HCT116 (cell line): Measurements from ENCODE around the gene UGT1A9. TPM values are rescaled to one million over a fixed set of nuclear protein-coding genes. Genes with fewer than 3 reads are reported as not detected.

ENCODE experiments used
- ATAC-seq: fragments of 200-7000 bp; cut with Tn5 transposase; 2 replicates; pipeline ENCODE4 v1.9.1; 2020; ENCODE audit warnings: mild to moderate bottlenecking, moderate library complexity
- BruUV-seq: library from RNA; stranded (reverse); fragments of 400-500 nt; replicated peaks from 2 replicates; lab custom pipeline; 2021; lab: Mats Ljungman, UMichigan
- CTCF ChIA-PET: fragments of 300-600 bp; sonication (Branson Sonifier 250); formaldehyde crosslinking; loops from one replicate; lab custom pipeline; 2021; ENCODE audit warnings: antibody characterized with exemption; lab: Charles Lee
- POLR2A ChIA-PET: fragments of 300-600, 350-600 bp; sonication (Branson Sonifier 250); formaldehyde crosslinking; loops from one replicate; lab custom pipeline; 2021; ENCODE audit warnings: antibody characterized with exemption; lab: Charles Lee
- RAD21 ChIA-PET, 2 experiments: fragments of 300-600 bp; sonication (Branson Sonifier 250); formaldehyde crosslinking; loops; one replicate each; lab custom pipeline; 2023; ENCODE audit warnings: low total read pairs in 2 of 2; ENCODE audit not compliant: uncharacterized antibody in 2 of 2, unreplicated experiment in 2 of 2, low non-redundant PET in 1 of 2; lab: Charles Lee
- DNase-seq: peaks from one replicate; pipeline ENCODE4 v3.0.0-alpha.2; 2010; ENCODE audit warnings: low read depth, low spot score
- H2AFZ ChIP-seq: fragments of 200-600 bp; shearing (Covaris generic), sonication (generic); 2 replicates; pipeline ENCODE4 v1.6.1; 2017; ENCODE audit warnings: low read depth, mixed run types, mixed read lengths, antibody characterized with exemption, low read length; ENCODE audit not compliant: poor library complexity, severe bottlenecking
- H3K27ac ChIP-seq: 2 replicates; pipeline ENCODE4 v1.5.1; 2012; ENCODE audit warnings: low read depth, low read length
- H3K27me3 ChIP-seq: fragments of 200-600 bp; sonication (generic); 2 replicates; pipeline ENCODE4 v1.6.1; 2016; ENCODE audit warnings: mixed run types, low read length, mixed read lengths; ENCODE audit not compliant: insufficient read depth
- H3K36me3 ChIP-seq, 2 experiments: fragments of 200-500 bp in 1 of 2; fragments of 200-600 bp in 1 of 2; sonication (Bioruptor generic) in 1 of 2; sonication (generic) in 1 of 2; 2 replicates each; pipeline versions ENCODE4 v1.5.1 to v1.6.1; 2014 to 2016; ENCODE audit warnings: low read length in 2 of 2, inconsistent platforms in 1 of 2, mixed read lengths in 1 of 2, mixed run types in 1 of 2; ENCODE audit not compliant: insufficient read depth in 2 of 2, control insufficient read depth in 1 of 2
- H3K4me1 ChIP-seq, 2 experiments: fragments of 200-600 bp in 1 of 2; sonication (generic) in 1 of 2; 2 replicates each; pipeline versions ENCODE4 v1.5.1 to v1.6.1; 2012 to 2017; ENCODE audit warnings: low read length in 2 of 2, inconsistent platforms in 1 of 2, mild to moderate bottlenecking in 1 of 2, mixed read lengths in 1 of 2, mixed run types in 1 of 2, moderate library complexity in 1 of 2; ENCODE audit not compliant: insufficient read depth in 2 of 2, control insufficient read depth in 1 of 2
- H3K4me2 ChIP-seq: fragments of 200-600 bp; sonication (generic); 2 replicates; pipeline ENCODE4 v1.6.1; 2017; ENCODE audit warnings: mixed run types, low read length, mixed read lengths
- H3K4me3 ChIP-seq, 2 experiments: fragments of 200-600 bp in 1 of 2; sonication (generic) in 1 of 2; replicated peaks in 1 of 2; 2 replicates each; pipeline ENCODE4 v1.5.1; 2011 to 2016; ENCODE audit warnings: low read length in 2 of 2, control low read depth in 1 of 2, low read depth in 1 of 2, mild to moderate bottlenecking in 1 of 2, mixed read lengths in 1 of 2, mixed run types in 1 of 2
- H3K79me2 ChIP-seq: fragments of 200-600 bp; sonication (generic); 2 replicates; pipeline ENCODE4 v1.6.1; 2017; ENCODE audit warnings: mild to moderate bottlenecking, mixed run types, low read length, moderate library complexity, mixed read lengths; ENCODE audit not compliant: insufficient read depth
- H3K9ac ChIP-seq: fragments of 200-600 bp; sonication (generic); 2 replicates; pipeline ENCODE4 v1.6.1; 2016; ENCODE audit warnings: low read length, mixed read lengths
- H3K9me2 ChIP-seq: fragments of 200-600 bp; sonication (generic), shearing (Covaris generic); 2 replicates; pipeline ENCODE4 v1.6.1; 2017; ENCODE audit warnings: mixed run types, mild to moderate bottlenecking, moderate library complexity; ENCODE audit not compliant: insufficient read depth
- H3K9me3 ChIP-seq, 2 experiments: fragments of 200-500 bp in 1 of 2; fragments of 200-600 bp in 1 of 2; sonication (Bioruptor generic) in 1 of 2; sonication (generic) in 1 of 2; 2 replicates each; pipeline ENCODE4 v1.6.1; 2014 to 2017; ENCODE audit warnings: low read length in 2 of 2, mixed read lengths in 2 of 2, inconsistent platforms in 1 of 2, low read depth in 1 of 2, mild to moderate bottlenecking in 1 of 2, mixed run types in 1 of 2, moderate library complexity in 1 of 2; ENCODE audit not compliant: control insufficient read depth in 1 of 2, insufficient read depth in 1 of 2
- H4K20me1 ChIP-seq: fragments of 200-600 bp; sonication (generic), shearing (Covaris generic); 2 replicates; pipeline ENCODE4 v1.6.1; 2017; ENCODE audit warnings: mixed run types, mild to moderate bottlenecking, moderate library complexity; ENCODE audit not compliant: insufficient read depth
- CBX3 ChIP-seq: IDR thresholded peaks from 2 replicates; pipeline ENCODE4 v1.6.1; 2012; ENCODE audit warnings: low read depth
- EGR1 ChIP-seq: IDR thresholded peaks from 2 replicates; pipeline ENCODE4 v1.6.1; 2012; ENCODE audit warnings: low read depth
- FOSL1 ChIP-seq: IDR thresholded peaks from 2 replicates; pipeline ENCODE4 v1.6.1; 2012; ENCODE audit warnings: low read depth
- SIN3A ChIP-seq: IDR thresholded peaks from 2 replicates; pipeline ENCODE4 v1.6.1; 2012; ENCODE audit warnings: low read depth
- SRF ChIP-seq: IDR thresholded peaks from 2 replicates; pipeline ENCODE4 v1.6.1; 2012; ENCODE audit warnings: low read depth
- TCF7L2 ChIP-seq: IDR thresholded peaks from 2 replicates; pipeline ENCODE4 v1.7.0; 2011; ENCODE audit warnings: borderline replicate concordance, inconsistent platforms; ENCODE audit not compliant: insufficient read depth, insufficient read length; ENCODE audit errors: extremely low read depth
- YY1 ChIP-seq: IDR thresholded peaks from 2 replicates; pipeline ENCODE4 v1.6.1; 2011; ENCODE audit warnings: low read length, low read depth, moderate library complexity, mild to moderate bottlenecking; ENCODE audit not compliant: insufficient replicate concordance; ENCODE audit errors: extremely low read depth
- ZNF274 ChIP-seq: fragments of 200-500 bp; sonication (Bioruptor generic); IDR thresholded peaks from 2 replicates; pipeline ENCODE4 v1.6.1; 2014; ENCODE audit warnings: mild to moderate bottlenecking, low read depth, low read length, inconsistent platforms
- intact Hi-C: fragments of 100-400 bp; cut with micrococcal nuclease; formaldehyde crosslinking; loops from 2 replicates; pipeline ENCODE4 v1.10.0; 2022
- total RNA-seq: library from RNA; stranded (reverse); gene quantifications from one replicate; pipeline ENCODE4 v1.2.1, GENCODE V29; 2021; ENCODE audit not compliant: unreplicated experiment
- TF ChIP-seq, protein P1 (sequence below): IDR thresholded peaks from 2 replicates; pipeline ENCODE4 v1.6.1; 2012
- TF ChIP-seq, protein P2 (sequence below): IDR thresholded peaks from 2 replicates; pipeline ENCODE4 v1.6.1; 2011; ENCODE audit warnings: mild to moderate bottlenecking, low read length, moderate library complexity; ENCODE audit not compliant: insufficient replicate concordance; ENCODE audit errors: extremely low read depth
- TF ChIP-seq, protein P3 (sequence below): IDR thresholded peaks from 2 replicates; pipeline ENCODE4 v1.6.1; 2012
- TF ChIP-seq, protein P4 (sequence below), 3 experiments: fragments of 200-600 bp in 1 of 3; sonication (generic) in 1 of 3; IDR thresholded peaks in 2 of 3; conservative IDR thresholded peaks in 1 of 3; 2 replicates each; pipeline ENCODE4 v1.5.1; 2012 to 2017; ENCODE audit warnings: low read depth in 2 of 3, low read length in 2 of 3, antibody characterized with exemption in 1 of 3, borderline replicate concordance in 1 of 3, control low read depth in 1 of 3, mild to moderate bottlenecking in 1 of 3, mixed read lengths in 1 of 3, mixed run types in 1 of 3, moderate library complexity in 1 of 3; ENCODE audit not compliant: insufficient read depth in 1 of 3

The UGT1A9 gene
- total RNA-seq, 1 experiment from 2014 or later: not detected

DNA sequence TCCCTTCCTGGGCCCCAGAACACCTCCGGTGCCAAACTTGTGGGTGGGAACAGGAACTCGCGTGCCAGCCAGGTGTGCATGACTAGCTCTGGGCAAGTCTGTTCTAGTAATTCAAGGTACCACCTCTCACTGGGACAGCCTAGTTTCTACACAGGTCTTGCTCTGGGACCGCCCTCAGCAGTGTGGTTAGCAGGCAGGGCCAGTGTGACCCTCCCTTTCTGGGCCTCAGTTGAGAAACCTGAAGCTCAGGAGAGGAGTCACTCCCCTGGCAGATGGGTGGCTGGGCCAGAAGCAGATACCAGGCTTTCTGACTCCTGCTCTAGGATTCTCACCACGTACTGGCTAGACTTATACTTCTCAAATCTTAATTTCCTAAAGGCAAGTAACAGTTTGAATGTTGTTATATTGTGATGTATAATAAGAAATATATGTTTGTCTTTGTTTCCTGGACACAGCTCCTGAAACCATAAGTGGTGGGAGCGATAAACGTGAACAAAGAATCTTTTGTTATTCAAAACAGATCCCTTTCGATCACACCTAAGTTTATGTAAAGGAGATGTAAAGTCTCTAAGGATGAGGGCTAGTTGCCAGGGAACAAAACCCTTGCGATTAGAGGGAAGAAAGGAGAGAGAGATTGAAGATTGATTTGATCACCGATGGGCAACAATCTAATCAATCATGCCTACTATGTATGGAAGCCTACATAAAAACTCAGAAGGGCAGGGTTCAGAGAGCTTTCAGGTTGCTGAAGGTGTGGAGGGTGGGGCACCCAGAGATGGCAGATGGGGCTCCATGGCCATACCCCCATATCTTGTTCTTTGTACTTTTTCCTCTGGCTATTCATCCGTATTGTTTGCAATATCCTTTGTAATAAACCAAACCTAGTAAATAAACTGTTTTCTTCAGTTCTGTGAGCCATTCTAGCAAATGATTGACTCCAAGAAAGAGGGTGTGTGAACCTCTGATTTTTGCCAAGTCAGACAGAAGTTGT lies 20.0 kb downstream of the UGT1A9 start:
- H3K79me2 ChIP-seq: no peaks in the 10 kb centered on the region
- POLR2A ChIA-PET: no interaction called here
- no peaks in the 10 kb centered on the region for H3K9me3 ChIP-seq
- no peaks in the 10 kb centered on the region for H4K20me1 ChIP-seq
- no peak overlapping the region for H3K4me2 ChIP-seq
- DNase-seq: no peak
- H3K27me3 ChIP-seq: no peaks in the 10 kb centered on the region
- no peak overlapping the region for H2AFZ ChIP-seq
- intact Hi-C loops: no loop called here
- BruUV-seq: no TSS peak
- H3K4me1 ChIP-seq: no peaks in the 10 kb centered on the region
- H3K9ac ChIP-seq: no peak overlapping the region
- RAD21 ChIA-PET: no interaction called here
- TF ChIP-seq, protein P1, sequence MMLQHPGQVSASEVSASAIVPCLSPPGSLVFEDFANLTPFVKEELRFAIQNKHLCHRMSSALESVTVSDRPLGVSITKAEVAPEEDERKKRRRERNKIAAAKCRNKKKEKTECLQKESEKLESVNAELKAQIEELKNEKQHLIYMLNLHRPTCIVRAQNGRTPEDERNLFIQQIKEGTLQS: no peak
- TF ChIP-seq SIN3A: no peak
- TF ChIP-seq ZNF274: no peak
- TF ChIP-seq SRF: no peak
- TF ChIP-seq YY1: no peak
- TF ChIP-seq TCF7L2: no peak
- TF ChIP-seq, protein P2, sequence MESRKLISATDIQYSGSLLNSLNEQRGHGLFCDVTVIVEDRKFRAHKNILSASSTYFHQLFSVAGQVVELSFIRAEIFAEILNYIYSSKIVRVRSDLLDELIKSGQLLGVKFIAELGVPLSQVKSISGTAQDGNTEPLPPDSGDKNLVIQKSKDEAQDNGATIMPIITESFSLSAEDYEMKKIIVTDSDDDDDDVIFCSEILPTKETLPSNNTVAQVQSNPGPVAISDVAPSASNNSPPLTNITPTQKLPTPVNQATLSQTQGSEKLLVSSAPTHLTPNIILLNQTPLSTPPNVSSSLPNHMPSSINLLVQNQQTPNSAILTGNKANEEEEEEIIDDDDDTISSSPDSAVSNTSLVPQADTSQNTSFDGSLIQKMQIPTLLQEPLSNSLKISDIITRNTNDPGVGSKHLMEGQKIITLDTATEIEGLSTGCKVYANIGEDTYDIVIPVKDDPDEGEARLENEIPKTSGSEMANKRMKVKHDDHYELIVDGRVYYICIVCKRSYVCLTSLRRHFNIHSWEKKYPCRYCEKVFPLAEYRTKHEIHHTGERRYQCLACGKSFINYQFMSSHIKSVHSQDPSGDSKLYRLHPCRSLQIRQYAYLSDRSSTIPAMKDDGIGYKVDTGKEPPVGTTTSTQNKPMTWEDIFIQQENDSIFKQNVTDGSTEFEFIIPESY: no peak
- no peak for TF ChIP-seq FOSL1
- TF ChIP-seq, protein P3, sequence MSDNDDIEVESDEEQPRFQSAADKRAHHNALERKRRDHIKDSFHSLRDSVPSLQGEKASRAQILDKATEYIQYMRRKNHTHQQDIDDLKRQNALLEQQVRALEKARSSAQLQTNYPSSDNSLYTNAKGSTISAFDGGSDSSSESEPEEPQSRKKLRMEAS: no peak
- TF ChIP-seq, protein P4, sequence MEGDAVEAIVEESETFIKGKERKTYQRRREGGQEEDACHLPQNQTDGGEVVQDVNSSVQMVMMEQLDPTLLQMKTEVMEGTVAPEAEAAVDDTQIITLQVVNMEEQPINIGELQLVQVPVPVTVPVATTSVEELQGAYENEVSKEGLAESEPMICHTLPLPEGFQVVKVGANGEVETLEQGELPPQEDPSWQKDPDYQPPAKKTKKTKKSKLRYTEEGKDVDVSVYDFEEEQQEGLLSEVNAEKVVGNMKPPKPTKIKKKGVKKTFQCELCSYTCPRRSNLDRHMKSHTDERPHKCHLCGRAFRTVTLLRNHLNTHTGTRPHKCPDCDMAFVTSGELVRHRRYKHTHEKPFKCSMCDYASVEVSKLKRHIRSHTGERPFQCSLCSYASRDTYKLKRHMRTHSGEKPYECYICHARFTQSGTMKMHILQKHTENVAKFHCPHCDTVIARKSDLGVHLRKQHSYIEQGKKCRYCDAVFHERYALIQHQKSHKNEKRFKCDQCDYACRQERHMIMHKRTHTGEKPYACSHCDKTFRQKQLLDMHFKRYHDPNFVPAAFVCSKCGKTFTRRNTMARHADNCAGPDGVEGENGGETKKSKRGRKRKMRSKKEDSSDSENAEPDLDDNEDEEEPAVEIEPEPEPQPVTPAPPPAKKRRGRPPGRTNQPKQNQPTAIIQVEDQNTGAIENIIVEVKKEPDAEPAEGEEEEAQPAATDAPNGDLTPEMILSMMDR (IDR thresholded peaks at IDR 0.05 in 2 of 3, conservative IDR thresholded peaks at IDR 0.05 in 1 of 3; ENCODE audit: borderline replicate concordance in 1 of 3, insufficient read depth in 1 of 3, low read depth in 2 of 3, low read length in 2 of 3): no peak
- TF ChIP-seq CBX3: no peak
- no peak for TF ChIP-seq EGR1
- TF ChIP-seq, all 23 proteins: peak for 0
- no peak for ATAC-seq
- CTCF ChIA-PET: no interaction called here
- Histone ChIP-seq H3K4me3 (no peak overlapping the region), H3K36me3 (no peaks in the 10 kb centered on the region), H3K27ac (no peak overlapping the region), H3K9me2 (no peaks in the 10 kb centered on the region)
